T follicular helper cell (primary cell): Measurements from ENCODE around the gene ENOX2.
"Not testable (repeated sequence)": the region's sequence is repeated elsewhere in the genome, so short reads cannot be mapped to it uniquely, and the experiment has no call there.

Source experiments
- DNase-seq: peaks from one replicate; pipeline ENCODE4 v3.0.0-alpha.2; 2020; ENCODE audit warnings: low read depth

The ENOX2 gene

GRCh38 chrX:130756233-130756632 lies 146.8 kb downstream of the ENOX2 start:
- DNase-seq, result no peak

- no peak for DNase-seq
These were observed 148.7 kb downstream of the ENOX2 start for GRCh38 chrX:130754353-130754752.

- DNase-seq, result no peak
These were observed 156.2 kb downstream of the ENOX2 start for GRCh38 chrX:130746709-130747342.

- DNase-seq, result no peak
These were observed 156.9 kb downstream of the ENOX2 start for GRCh38 chrX:130746077-130746476.

DNA sequence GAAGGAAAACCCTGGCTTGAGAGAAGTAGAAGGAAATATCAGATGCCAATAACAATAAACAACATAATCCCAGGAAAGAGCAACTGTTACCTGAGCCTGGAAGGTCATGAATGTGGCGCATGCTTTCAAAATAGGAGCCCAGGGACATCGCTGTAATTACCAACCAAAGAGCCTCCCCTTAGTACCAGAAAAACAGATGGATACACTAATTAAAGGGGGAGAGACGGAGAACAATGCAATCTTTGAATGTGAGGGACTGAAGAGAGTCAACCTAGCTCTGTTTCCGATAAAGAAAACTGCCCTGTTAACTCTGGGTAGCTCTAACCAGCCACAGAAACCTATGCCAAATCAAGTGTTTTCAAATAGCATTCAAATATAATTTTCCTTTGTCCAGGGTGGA lies 161.4 kb downstream of the ENOX2 start:
- no peak for DNase-seq

- DNase-seq, result no peak
These were observed 161.9 kb downstream of the ENOX2 start for GRCh38 chrX:130741151-130741550.

GRCh38 chrX:130738638-130739195 lies 164.3 kb downstream of the ENOX2 start:
- no peak for DNase-seq

GRCh38 chrX:130734713-130735112 lies 168.3 kb downstream of the ENOX2 start:
- DNase-seq, result no peak

DNA sequence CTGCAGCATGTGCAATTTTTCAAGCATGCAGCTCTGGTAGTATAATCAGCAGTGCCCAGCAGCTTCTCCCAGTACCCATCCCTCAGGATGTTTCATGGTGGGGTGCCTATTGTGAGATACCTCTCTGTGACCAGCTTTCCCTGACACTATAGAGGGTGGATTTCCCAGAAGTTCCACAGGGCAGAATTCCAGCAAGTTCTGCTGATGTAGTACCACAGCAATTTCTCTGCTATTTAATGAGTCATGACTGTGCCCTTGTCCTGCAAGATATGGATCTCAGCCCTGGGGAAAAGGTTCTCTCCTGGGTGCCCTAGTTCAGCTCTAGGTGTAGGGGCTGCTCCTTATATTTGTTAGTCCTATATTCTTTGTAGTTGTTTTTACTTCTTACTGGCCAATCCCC lies 174.8 kb downstream of the ENOX2 start:
- no peak for DNase-seq

DNA sequence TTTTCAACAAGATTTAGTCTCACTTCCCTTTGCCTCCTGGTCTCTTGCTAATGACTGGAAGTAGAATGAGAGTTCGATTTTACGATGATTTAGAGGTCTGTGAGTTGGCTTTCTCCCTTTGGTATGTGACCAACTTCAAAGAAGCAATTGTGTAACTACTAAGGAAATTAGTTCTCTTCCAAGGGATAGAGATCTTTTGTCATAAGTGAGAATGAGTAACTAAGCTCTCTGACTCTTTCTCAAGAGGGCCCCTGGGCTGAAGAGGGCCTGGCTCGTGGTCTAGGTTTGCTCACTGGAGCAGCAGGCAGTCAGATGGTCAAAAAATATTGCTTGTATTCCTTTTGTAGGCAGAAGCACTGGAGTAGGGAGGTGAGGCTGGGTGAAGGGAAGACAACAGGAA lies 176.3 kb downstream of the ENOX2 start:
- no peak for DNase-seq

DNA sequence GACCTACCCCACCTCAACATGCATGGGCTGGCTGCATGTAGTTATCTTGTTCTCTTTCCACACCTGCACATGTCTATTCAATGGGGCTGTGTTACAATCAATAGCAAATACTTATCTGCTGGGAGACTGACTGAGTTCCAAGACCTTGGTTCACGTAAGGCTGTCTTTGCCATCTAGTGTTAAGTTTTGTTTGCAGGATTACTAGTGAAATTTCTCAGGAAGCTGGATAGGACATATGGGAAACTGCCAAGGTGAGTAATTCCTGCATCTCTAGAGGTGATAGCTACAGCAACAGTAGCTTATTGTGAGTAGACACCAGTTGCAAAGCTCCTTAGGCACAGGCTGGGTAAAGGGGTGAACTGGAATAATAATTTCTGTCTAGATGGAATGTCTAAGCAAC lies 177.5 kb downstream of the ENOX2 start:
- DNase-seq, result no peak

DNA sequence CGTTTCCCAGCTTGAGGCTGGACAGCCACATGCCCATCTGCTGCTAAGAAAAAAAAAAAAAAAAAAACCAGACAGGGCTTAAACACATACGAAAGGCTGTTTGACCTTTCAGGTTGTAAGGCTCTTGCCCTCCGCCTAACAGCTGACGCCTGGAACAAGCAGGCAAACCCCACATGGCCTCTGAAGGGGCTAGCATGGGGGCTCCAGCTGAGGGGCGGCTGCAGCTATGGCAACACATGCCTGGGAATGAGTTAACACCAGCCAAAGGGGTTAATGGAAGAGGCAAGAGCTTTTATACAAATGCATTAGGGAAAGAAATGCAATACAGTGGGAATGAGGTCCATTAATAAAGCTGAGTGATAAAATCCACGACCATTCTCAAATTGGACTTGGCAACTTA lies 183.6 kb downstream of the ENOX2 start:
- DNase-seq, result no peak

DNA sequence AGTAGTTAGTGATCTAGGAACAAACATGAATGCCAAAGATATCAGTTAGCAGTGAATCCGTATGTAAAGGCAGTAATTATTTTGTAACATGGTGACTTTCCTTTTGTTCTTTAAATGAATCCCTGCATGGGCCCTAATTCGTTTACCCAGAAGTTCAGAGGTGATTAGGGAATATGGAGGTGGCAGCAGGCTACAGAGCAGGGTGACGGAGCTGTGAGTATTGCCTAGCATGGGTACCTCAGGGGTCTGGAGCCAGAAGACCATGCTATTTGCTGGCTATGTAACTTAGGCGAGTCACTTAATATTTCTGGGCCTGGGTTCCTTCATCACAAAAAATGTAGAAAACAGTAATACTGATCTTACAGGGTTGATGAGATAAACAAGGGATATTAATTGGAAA lies 184.9 kb downstream of the ENOX2 start:
- DNase-seq, result no peak

- DNase-seq, result no peak
These were observed 186.1 kb downstream of the ENOX2 start for GRCh38 chrX:130716781-130717413.

DNA sequence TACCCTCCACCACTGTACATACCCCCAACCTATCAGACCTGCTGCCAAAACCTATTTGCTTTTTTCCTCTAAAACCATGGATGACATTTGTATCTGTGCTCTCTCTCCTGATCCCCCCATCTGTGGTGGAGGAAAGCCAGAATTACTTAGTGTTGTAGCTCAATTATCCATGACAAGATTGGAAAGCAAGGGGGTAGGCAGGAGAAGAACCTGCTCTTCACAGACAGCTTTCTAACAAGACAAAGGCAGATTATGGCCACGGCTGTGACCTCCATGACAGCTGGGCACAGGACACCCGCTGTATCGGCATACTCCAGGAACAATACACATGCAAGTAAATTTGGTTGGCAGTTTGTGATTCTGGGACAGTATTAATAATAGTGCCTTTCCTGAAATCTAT lies 186.7 kb downstream of the ENOX2 start:
- no peak for DNase-seq

GRCh38 chrX:130715299-130715698 lies 187.7 kb downstream of the ENOX2 start:
- DNase-seq, result no peak

GRCh38 chrX:130714665-130715064 lies 188.3 kb downstream of the ENOX2 start:
- DNase-seq, result no peak

DNA sequence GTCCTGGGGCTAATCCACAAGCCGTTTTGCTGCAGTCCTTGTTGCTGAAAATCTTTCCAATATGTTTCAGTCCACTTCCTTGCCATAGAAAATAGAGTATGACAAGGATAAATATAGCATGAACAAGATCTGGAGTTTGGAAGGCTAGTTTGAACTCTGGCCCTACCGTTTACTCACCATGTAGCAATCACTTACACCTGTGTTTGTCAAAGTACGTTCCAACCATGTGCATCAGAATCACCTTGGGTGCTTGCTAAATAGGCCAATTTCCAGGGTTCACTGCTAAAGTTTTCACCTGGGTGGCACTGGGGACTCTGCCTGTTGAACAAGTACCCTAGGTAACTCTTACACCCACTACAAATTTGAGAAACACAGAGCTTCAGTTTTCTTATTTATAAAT lies 188.9 kb downstream of the ENOX2 start:
- no peak for DNase-seq

GRCh38 chrX:130709178-130709577 lies 193.8 kb downstream of the ENOX2 start:
- DNase-seq, result not testable (repeated sequence)

- DNase-seq, result no peak
These were observed 197.4 kb downstream of the ENOX2 start for GRCh38 chrX:130705591-130705990.

- no peak for DNase-seq
These were observed 198.7 kb downstream of the ENOX2 start for GRCh38 chrX:130704053-130705038.
